GM18499 (cell line): ENCODE measurements around the gene NEK1.
A peak's percentile ranks its signal among the peaks of the same experiment; 100 is the strongest.
"Not testable (repeated sequence)": the region's sequence is repeated elsewhere in the genome, so short reads cannot be mapped to it uniquely, and the experiment has no call there.

Experiments
- ATAC-seq: cut with Tn5 transposase; IDR thresholded peaks from one replicate; pipeline ENCODE4 v1.9.1; 2021; ENCODE audit warnings: moderate number of reproducible peaks; ENCODE audit not compliant: insufficient read depth, unreplicated experiment

Gene NEK1

DNA sequence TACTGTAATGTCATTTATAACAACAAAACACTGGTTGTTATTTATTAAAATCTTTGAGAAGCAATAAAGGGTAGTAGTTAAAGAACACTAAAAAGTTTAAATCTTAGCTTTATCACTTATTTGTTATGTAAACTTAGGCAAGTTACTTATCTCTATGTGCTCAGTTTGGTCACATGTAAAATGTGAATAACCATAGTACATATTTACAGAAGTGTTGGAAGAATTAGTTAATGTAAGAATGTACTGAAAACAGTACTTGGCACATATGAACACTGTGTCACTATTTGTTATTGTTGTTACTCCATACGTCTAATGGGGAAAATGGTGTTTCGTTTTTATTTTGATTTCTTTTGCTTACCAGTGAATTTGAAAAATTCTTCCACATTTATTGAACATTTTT is 9.1 kb downstream of the NEK1 start:
- ATAC-seq, result no peak

DNA sequence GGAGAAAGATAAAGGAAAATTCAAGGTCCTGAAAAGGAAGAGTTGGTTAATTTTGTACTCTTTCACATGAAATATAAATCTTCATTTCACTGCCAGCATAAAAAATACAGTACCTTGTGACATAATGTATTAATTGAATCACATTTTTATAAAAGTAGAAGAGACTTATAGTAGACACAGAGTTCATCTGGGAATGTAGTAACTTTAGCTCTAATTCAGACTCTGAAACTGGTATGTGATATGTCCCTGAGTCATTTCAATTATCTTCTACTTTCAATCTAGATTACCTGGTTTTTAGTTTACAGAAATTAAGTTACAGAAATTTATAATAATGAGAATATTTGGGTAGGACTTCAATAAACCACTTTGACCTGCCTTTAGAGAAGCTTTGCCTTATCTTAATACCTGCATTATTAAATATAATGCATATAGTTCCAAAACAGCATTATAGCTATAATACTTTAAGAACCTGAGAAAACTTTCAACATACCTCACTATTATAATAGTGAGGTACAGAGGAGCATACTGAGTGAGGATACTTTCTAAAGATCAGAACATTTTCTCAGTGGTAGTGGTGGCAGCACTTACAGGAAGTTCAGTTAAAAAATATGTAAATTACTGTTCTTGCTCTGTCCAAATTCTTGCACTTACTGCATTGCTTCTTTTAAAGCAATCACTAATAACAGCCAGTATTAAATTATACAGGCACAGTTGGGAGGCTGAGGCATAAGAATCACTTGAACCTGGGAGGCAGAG is 11.2 kb downstream of the NEK1 start:
- ATAC-seq, result peak; percentile 59

DNA sequence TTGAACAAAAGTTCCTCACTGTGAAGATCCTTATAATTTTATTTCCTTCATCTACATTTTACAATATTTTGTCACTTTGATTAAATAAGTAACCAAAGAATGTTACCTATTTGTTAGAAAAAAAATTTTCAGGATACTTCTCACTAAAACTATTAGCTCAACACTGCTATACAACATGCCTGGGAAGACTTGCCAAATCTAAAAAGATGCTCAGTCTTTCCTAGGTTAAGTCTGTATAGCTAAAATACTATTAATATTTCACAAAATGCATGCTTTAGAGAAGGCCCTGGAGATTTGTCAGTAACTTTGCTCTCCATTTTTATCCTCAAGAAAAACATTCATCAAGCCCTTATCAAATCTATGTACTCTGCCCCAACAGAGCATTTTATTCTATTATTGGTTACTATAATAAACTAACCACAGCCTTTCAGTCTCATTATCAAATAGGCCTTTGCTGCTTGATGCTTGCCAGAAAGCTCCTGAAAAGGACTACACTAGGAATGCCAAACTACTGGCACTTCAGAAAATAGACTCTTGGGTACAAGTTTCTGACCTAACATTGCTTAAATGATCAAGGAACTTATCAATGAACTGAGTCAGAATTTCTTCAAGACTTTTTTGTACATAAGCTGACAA is 17.7 kb downstream of the NEK1 start:
- ATAC-seq, result no peak

DNA sequence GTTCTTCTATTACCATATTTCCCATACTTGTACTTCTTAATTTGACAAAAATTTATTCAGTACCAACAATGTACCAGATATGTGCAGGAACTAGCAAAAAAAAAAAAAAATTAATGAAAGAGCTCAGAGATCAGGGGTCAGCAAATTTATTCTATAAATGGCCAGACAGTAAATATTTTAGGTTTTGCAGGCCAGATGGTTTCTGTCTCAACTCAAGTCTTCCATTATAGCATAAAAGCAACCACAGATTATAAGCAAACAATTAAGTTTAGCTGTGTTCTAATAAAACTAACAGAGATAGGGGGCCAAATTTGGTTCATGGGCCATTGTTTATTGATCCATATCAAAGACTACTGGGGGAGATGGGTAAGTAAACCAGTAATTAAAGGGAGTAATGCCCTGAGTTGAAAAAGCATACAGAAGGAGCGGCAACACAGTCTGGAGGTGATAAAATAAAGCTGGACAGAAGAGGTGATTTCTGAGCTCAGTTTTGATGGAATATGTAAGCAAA is 19.3 kb downstream of the NEK1 start:
- ATAC-seq, result no peak

DNA sequence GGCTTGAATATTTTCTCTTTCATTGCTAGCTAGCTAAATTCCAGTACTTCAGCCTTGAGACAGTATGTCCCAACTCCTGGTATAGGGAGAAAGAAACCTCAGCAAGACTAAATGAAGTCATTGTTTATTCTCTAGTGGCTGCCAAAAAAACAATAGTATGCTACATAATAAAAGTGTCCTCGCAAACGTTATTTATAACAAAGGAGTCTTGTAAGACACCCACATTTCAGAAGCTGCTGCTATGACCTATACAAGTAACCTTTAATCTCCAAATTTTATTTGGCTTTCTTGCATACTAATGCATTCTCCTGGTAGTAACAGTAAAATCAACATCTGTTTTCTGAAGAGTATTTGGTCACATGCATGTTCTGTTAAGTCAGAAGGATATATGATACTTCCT is 28.8 kb downstream of the NEK1 start:
- no peak for ATAC-seq

DNA sequence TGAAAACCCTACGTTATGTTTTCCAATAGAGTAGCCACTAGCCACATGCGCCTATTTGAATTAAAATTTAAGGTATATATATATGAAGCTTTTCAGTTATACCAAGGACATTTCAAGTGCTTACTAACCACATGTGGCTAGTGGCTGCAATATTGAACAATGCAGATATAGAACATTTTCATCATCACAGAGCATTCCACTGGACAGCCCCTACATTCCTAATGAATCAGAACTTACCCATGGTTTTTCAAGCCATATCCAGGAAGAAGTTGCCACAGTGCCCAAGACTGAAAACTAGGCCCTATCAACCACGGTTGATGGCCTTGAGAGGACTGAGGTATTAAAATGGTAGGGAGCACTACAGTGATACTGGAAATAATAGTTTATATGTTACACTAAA is 29.7 kb downstream of the NEK1 start:
- ATAC-seq, result no peak

DNA sequence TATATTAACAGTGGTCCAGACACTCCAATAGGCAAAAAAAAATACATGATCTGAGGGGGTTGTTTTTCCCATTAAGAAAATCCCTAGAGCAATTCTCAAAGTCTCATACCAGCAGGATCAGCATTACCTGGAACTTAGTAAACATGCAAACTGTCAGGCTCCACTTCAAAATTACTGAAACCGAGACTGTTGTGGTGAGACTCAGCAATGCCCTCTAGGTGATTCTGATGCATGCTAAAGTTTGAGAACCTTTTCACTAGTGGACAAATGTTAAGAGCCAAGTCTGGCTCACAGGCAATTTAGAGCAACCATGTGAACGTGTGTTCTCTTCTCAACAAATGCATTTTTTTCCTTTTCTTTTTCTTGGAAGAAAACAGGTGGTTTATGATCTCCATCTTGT is 30.2 kb downstream of the NEK1 start:
- peak; percentile 64 for ATAC-seq

DNA sequence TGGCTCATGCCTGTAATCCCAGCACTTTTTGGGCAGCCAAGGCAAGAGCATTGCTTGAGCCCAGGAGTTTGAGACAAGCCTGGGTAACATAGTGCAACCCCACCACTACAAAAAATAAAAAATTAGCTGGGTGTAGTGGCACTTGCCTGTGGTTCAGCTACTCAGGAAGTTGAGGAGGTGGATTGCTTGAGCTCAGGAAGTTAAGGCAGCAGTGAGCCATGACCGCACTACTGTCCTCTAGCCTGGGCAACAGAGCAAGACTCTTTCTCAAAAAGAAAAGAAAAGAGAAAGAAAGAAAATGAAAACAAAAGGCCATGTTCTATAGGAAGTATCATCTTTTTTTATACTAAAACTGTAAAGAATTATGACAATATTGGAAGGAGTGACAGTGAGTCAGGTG is 38.5 kb downstream of the NEK1 start:
- no peak for ATAC-seq

DNA sequence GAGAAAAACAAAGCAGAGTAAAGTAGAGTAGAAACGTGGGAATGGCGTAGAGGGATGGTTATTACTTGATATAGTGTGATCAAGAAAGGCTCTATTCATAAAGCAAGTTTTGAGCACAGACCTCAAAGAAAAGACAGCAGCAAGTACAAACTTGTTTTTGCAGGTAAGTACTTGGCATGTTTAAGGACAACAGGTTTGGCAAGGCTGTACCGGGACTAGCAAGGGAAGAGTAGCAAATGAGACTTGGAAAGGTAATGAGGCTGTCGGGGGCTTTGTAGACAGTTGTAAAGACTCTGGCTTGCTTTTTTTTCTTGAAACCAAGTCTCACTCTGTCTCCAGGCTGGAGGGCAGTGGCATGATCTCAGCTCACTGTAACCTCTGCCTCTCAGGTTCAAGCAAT is 40.9 kb downstream of the NEK1 start:
- no peak for ATAC-seq

DNA sequence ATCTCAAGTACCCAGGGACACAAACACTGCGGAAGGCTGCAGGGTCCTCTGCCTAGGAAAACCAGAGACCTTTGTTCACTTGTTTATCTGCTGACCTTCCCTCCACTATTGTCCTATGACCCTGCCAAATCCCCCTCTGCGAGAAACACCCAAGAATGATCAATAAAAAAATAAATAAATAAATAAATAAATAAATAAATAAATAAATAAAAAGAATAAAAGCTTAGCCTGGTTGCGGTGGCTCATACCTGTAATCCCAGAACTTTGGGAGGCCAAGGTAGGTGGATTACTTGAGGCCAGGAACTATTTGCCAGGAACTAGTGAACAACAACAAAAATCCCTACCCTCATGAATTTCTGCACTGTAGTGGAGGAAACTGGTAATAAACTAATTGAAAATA is 41.4 kb downstream of the NEK1 start:
- ATAC-seq, result not testable (repeated sequence)

DNA sequence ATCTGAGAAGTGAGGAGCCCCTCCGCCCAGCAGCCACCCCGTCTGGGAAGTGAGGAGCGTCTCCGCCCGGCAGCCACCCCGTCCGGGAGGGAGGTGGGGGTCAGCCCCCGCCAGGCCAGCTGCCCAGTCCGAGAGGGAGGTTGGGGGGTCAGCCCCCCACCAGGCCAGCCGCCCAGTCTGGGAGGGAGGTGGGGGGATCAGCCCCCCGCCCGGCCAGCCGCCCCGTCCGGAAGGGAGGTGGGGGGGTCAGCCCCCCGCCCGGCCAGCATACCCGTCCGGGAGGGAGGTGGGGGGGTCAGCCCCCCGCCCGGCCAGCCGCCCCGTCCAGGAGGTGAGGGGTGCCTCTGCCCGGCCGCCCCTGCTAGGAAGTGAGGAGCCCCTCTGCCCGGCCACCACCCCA is 42.1 kb downstream of the NEK1 start:
- not testable (repeated sequence) for ATAC-seq

DNA sequence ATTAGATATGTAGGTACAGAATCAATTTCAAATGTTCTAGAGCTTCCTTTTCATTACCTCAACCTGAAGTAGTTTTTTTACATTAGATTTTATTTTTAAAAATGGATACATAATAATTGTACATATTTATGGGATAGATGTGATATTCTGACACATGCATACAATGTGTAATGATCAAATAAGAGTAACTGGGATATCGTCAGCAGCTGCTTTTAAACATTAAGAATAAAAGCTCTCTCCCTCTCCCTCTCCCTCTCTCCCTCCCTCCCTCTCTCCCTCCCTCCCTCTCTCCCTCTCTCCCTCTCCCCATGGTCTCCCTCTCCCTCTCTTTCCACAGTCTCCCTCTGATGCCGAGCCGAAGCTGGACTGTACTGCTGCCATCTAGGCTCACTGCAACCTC is 43.2 kb downstream of the NEK1 start:
- ATAC-seq, result not testable (repeated sequence)

DNA sequence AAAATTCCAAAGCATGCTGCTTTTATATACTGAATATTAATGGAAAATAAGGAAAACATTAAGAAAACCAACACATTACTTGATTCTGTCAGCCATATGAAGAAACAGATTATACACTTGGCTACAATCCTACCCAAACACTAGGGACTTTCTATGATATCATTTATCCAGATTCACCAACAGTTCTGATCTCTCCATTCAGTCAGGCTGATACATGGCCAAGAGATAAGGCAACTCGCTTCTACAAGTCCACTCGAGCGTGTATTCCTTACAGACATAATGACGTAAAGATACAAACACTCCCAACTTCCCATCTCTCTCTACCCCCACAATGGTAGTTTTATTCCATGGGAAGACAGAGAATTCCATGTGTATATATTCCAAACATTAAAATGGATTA is 44.5 kb downstream of the NEK1 start:
- no peak for ATAC-seq

DNA sequence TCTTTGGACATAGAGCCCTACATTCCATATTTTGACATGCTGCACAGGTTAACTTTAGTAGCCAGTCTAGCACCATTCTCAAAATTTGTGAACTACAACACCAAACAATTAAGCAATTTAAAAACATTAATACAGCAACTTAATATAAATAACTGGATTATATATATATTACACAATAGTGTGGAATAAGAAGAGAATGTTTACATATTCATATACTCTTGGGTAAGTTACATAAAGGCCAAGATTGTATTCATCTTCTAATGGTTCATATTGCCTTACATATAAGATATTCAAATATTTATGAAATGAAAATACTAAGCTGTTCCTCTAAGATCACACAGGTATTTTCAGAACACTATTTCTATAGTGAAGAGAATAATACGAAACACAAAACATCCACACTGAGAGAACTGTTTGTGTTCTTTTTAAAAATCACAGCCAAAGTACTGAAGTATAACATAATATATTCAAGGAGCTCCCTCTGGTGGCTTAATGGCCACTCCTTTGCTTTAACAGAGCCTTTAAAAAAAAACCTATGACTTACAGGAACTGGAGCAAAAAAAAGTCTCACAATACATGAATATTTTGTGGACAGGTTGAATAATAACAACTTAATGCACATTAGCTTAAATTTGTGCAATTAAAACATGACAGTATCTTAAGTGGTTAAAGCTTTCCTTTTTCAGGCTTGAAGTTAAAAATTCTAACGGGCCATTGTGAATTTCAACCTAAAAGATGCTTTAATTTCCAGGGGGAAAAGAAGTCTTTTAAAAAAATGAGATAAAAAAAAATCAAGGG is 46.2 kb downstream of the NEK1 start:
- peak; percentile 72 for ATAC-seq

DNA sequence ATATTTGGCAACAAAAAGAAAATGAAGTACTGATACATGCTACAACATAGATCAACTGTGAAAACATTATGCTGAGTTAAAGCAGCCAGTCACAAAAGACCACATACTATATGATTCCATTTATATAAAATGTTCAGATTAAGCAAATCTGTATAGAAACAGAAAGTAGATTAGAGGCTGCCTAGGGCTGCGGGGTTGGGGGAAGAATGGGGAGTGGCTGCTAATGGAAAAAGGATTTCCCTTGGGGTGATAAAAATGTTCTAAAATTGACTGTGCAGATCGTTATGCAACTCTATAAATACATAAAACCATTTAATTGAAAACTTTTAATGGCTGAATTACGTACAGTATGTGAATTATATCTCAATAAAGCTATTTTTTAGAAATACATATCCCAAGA is 46.8 kb downstream of the NEK1 start:
- ATAC-seq, result no peak

DNA sequence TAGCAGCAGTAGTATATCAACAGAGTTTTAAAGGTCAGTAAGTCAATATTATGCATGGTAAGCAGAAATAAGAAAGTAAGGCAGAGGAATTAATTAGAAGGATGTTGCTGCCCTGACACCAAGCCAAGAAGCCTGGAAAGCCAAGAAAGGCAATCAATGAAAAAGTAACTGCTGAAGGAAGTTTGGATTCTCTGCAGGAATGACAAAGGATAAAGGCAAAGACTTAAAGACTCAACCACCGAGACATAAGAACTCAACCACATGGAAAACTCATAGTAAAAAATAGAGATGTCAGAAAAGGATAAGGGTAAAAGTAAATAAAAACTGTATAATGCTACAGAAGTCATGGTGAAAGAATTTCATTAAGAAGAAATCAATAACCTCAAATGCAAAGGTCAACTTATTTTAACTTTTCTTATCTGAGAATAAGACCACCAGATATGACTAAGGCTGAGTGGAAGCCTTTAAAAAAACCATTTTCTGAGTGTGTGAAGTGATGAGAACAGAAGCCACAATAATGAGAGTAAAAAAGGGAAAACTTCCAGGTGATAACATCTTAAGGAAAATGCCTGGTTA is 55.2 kb downstream of the NEK1 start:
- ATAC-seq, result no peak

DNA sequence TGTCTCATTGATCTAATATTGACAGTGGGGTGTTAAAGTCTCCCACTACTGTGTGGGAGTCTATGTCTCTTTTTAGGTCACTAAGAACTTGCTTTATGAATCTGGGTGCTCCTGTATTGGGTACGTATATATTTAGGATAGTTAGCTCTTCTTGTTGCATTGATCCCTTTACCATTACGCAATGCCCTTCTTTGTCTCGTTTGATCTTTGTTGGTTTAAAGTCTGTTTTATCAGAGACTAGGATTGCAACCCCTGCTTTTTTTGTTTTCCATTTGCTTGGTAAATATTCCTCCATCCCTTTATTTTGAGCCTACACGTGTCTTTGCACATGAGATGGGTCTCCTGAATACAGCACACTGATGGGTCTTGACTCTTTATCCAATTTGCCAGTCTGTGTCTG is 65.8 kb downstream of the NEK1 start:
- ATAC-seq, result not testable (repeated sequence)

DNA sequence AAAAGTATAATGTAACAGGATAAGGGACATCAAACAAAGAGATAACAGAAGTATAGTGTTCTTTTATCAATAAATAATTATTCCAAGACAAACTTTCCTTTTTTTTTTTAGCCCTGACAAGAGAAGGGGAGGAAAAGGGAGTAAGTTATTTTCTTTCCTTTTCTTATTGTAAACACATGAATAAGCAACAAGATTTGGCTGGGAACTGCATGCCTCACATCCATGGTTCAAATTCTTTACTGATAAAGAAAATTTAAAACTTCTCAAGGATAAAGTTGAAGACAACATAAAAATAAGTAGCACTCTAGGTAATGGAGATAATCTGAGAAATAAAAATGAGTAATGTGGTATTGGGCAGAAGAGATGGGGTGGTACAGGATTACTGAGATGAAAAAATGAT is 71.6 kb downstream of the NEK1 start:
- no peak for ATAC-seq

DNA sequence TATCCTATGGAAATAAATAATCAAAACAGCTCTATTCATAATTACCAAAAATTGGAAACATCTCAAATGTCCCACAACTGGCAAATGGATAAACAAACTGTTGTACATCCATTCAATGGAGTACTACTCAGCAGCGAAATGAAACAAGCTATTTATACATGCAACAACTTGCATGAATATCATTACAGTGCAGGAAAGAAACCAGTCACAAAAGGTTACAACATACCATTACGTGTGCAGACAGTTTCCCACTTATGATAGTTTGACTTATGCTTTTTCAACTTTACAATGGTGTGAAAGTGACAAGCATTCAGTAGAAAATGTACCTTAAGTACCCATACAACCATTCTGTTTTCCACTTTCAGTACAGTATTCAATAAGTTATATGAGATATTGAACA is 82.3 kb downstream of the NEK1 start:
- ATAC-seq, result no peak

DNA sequence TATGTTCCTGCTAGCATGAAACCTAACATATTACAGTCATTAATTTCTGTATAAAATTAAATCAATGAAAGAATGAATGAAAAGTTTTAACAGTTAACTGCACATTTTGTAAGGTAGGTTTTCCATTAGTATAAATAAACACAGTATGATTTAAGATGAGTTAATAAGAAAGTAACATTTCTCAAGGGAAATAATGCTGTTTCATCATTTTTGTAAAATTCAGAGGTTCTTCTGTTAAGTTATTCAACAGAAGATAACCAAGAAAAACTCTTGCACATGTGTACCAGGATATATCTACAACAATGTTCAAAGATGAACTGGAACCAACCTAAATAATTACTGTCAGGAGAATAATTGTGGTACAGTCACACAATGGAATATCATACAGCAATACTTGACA is 88.6 kb downstream of the NEK1 start:
- ATAC-seq, result no peak

DNA sequence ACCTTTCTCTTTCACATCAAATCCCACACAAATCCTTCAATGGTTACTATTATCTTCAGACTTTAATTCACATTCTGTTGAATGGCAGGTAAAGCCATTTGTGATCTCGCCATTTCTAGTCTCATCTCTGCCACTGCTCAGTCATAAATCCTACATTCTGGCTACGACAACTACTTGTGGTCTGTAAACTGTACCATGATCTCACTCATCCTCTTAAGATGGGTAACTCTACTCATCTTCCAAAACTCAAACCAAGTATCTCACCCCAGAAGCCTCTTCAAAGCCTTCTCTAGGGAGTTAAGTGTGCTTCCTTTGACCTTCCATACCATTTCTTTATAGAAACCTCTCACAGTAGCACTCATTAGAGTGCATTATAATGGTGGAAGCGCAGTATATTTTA is 101.8 kb downstream of the NEK1 start:
- ATAC-seq, result no peak
